NB4 (cell line): ENCODE data around the gene COBL.

Experiments used
- CTCF ChIP-seq: IDR thresholded peaks from one replicate; pipeline ENCODE4 v1.5.1; 2012; ENCODE audit warnings: low read depth, low read length
- POLR2A ChIP-seq: IDR thresholded peaks from 2 replicates; pipeline ENCODE4 v1.6.1; 2011; ENCODE audit warnings: mild to moderate bottlenecking; ENCODE audit not compliant: insufficient read length; ENCODE audit errors: extremely low read depth

GRCh38 chr7:51010534-51010933 lies 306.1 kb downstream of the COBL start:
- no peak for TF ChIP-seq CTCF
- TF ChIP-seq POLR2A = no peak
